OCI-LY7 (cell line): ENCODE data around the gene ATP9B. TPM values are rescaled to one million over a fixed set of nuclear protein-coding genes. Genes with fewer than 3 reads are reported as not detected.

Source experiments
- BruUV-seq: library from RNA; stranded (reverse); fragments of 400-500 nt; replicated peaks from 2 replicates; lab custom pipeline; 2021; lab: Mats Ljungman, UMichigan
- CTCF ChIA-PET: fragments of 300-600 bp; sonication (Branson Sonifier 250); formaldehyde crosslinking; loops from one replicate; lab custom pipeline; 2022; ENCODE audit warnings: antibody characterized with exemption; ENCODE audit not compliant: unreplicated experiment; lab: Charles Lee
- POLR2A ChIA-PET: fragments of 300-600 bp; sonication (Branson Sonifier 250); formaldehyde crosslinking; loops from one replicate; lab custom pipeline; 2022; ENCODE audit warnings: antibody characterized with exemption; lab: Charles Lee
- DNase-seq: peaks from one replicate; pipeline ENCODE4 v3.0.0-alpha.2; 2015; ENCODE audit warnings: low spot score
- H2AFZ ChIP-seq: fragments of 200-600 bp; sonication (generic), shearing (Covaris generic); 2 replicates; pipeline ENCODE4 v1.6.1; 2014; ENCODE audit warnings: mild to moderate bottlenecking, antibody characterized with exemption, low read length, moderate library complexity
- H3K27ac ChIP-seq: fragments of 200-600 bp; sonication (generic); 2 replicates; pipeline ENCODE4 v1.5.1; 2014; ENCODE audit warnings: mixed run types, low read depth, mild to moderate bottlenecking, moderate library complexity, low read length, inconsistent platforms; ENCODE audit not compliant: poor library complexity, severe bottlenecking
- H3K36me3 ChIP-seq: fragments of 200-600 bp; sonication (generic); 2 replicates; pipeline ENCODE4 v1.6.1; 2014; ENCODE audit warnings: mild to moderate bottlenecking, antibody characterized with exemption, low read length, moderate library complexity, mixed read lengths; ENCODE audit not compliant: insufficient read depth
- H3K4me1 ChIP-seq: fragments of 200-600 bp; sonication (generic); 2 replicates; pipeline ENCODE4 v1.5.1; 2014; ENCODE audit warnings: mild to moderate bottlenecking, low read length; ENCODE audit not compliant: insufficient read depth, poor library complexity, severe bottlenecking
- H3K4me2 ChIP-seq: fragments of 200-600 bp; sonication (generic); 2 replicates; pipeline ENCODE4 v1.6.1; 2014; ENCODE audit warnings: mild to moderate bottlenecking, low read length
- H3K4me3 ChIP-seq: fragments of 200-600 bp; sonication (generic); 2 replicates; pipeline ENCODE4 v1.5.1; 2014; ENCODE audit warnings: mild to moderate bottlenecking, low read depth, low read length; ENCODE audit not compliant: poor library complexity, severe bottlenecking
- H3K79me2 ChIP-seq: fragments of 200-600 bp; sonication (generic); 2 replicates; pipeline ENCODE4 v1.6.1; 2016; ENCODE audit warnings: low read depth, mild to moderate bottlenecking, low read length, moderate library complexity, mixed read lengths; ENCODE audit not compliant: insufficient read depth
- H3K9me2 ChIP-seq: fragments of 200-600 bp; sonication (generic); 2 replicates; pipeline ENCODE4 v1.6.1; 2016; ENCODE audit warnings: mild to moderate bottlenecking, low read length, mixed read lengths; ENCODE audit not compliant: insufficient read depth
- H3K9me3 ChIP-seq: fragments of 200-600 bp; sonication (generic); 2 replicates; pipeline ENCODE4 v1.6.1; 2014; ENCODE audit warnings: mild to moderate bottlenecking, mixed run types, low read length, mixed read lengths
- H4K20me1 ChIP-seq: fragments of 200-600 bp; sonication (generic); 2 replicates; pipeline ENCODE4 v1.6.1; 2014; ENCODE audit warnings: mild to moderate bottlenecking, antibody characterized with exemption, low read length, moderate library complexity, mixed read lengths; ENCODE audit not compliant: insufficient read depth
- CTCF ChIP-seq: fragments of 200-600 bp; sonication (generic); conservative IDR thresholded peaks from 2 replicates; pipeline ENCODE4 v1.5.1; 2014; ENCODE audit warnings: mild to moderate bottlenecking, antibody characterized with exemption, low read length, moderate library complexity, mixed read lengths
- EZH2phosphoT487 ChIP-seq: fragments of 200-600 bp; sonication (generic); IDR thresholded peaks from 2 replicates; pipeline ENCODE4 v1.6.1; 2018; ENCODE audit warnings: low read depth, borderline replicate concordance, mild to moderate bottlenecking, mixed run types, antibody characterized with exemption, low read length, moderate library complexity, mixed read lengths
- intact Hi-C: fragments of 100-400 bp; cut with micrococcal nuclease; formaldehyde crosslinking; loops from one replicate; pipeline ENCODE4 v1.10.0; 2022; ENCODE audit not compliant: unreplicated experiment
- total RNA-seq, 2 experiments: library from RNA; depleted of rRNA in 1 of 2; stranded (reverse); fragments of >200 nt in 1 of 2; shearing (Covaris generic) in 1 of 2; gene quantifications; 2 replicates each; pipeline ENCODE4 v1.2.3, GENCODE V29; 2014 to 2022

ATP9B gene
- total RNA-seq, 2 experiments from 2014 or later = 27.1 to 36.4 TPM

DNA sequence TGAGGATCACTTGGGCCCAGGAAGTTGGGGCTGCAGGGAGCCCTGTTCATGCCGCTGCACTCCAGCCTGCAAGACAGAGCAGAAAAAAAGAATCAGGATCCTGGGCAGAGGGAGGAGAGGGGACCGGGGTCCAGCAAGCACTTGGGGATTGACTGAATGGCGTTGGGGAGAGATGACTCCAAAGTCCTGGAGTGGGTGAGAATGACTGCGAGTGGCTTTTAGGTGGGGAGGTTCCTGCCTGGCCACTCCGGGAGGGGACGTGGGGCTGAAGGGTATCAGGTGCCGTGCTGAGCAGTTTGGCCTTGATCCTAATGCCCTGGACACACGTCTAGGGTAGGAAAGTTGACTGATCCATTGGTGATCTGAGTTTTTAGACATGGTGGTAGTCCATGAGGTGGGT, 323.0 kb downstream of the ATP9B start:
- H3K36me3 ChIP-seq = no peaks in the 10 kb centered on the region
- H3K4me1 ChIP-seq = peaks cover 32% of the 10 kb centered on the region
- H3K27ac ChIP-seq = no peak overlapping the region
- peaks cover 7% of the 10 kb centered on the region; the same call in 1 of the 2 replicates for H3K79me2 ChIP-seq
- no peak overlapping the region for H3K4me3 ChIP-seq
- H2AFZ ChIP-seq = no peak overlapping the region
- H3K9me2 ChIP-seq = no peaks in the 10 kb centered on the region
- H4K20me1 ChIP-seq = no peaks in the 10 kb centered on the region
- no peak overlapping the region for H3K4me2 ChIP-seq
- H3K9me3 ChIP-seq = no peaks in the 10 kb centered on the region
- intact Hi-C loops = no loop called here
- TF ChIP-seq CTCF = no peak
- no TSS peak for BruUV-seq
- POLR2A ChIA-PET = interaction anchor here (0.6 to 0.7 kb wide), 2 partner anchors 455 to 606 kb away, joined by 3 read pairs; no protein-coding TSS in a partner anchor
- DNase-seq = no peak
- CTCF ChIA-PET = no interaction called here

DNA sequence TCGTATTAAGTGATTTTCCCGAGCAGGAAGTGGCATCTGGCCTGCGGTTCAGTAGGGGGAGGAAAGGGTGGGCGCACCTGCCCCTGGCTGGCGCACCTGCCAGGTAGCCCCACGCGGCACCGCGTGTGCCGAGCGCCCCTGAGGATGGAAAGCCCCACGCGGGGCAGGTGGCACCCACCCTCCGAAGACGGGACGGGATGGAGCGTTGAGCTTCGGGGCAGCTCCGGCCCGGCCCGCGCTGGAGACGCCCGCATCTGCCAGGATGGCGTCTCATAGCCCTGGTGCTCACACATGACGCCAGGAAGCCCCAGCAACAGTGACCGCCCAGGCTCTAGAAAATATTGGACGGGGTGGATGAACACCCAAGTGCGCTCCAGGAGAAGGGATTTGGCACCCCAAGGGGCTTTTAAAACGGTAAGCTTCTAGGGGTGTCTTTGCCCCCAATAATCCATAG, 324.0 kb downstream of the ATP9B start:
- H3K9me2 ChIP-seq = no peaks in the 10 kb centered on the region
- peak overlapping the region; percentile 62 for H3K4me3 ChIP-seq
- H3K4me1 ChIP-seq = peaks cover 28% of the 10 kb centered on the region
- peaks cover 7% of the 10 kb centered on the region; the same call in 1 of the 2 replicates for H3K36me3 ChIP-seq
- CTCF ChIA-PET = interaction anchor here (0.7 kb wide), 1 partner anchor 22 kb away, joined by 4 read pairs; no protein-coding TSS in a partner anchor
- peak; percentile 36 for DNase-seq
- H3K79me2 ChIP-seq = peaks cover 17% of the 10 kb centered on the region
- peak overlapping the region; percentile 80 for H3K4me2 ChIP-seq
- no peaks in the 10 kb centered on the region for H3K9me3 ChIP-seq
- H2AFZ ChIP-seq = 0 out of 2 replicates have a peak overlapping the region, but pooled peaks have one; percentile 80
- BruUV-seq = no TSS peak
- intact Hi-C loops = no loop called here
- TF ChIP-seq EZH2phosphoT487 = no peak
- TF ChIP-seq CTCF = no peak
- POLR2A ChIA-PET = interaction anchor here (0.6 kb wide), 1 partner anchor 235 kb away, joined by 3 read pairs; no protein-coding TSS in a partner anchor
- peak overlapping the region; percentile 33 for H3K27ac ChIP-seq
- H4K20me1 ChIP-seq = no peaks in the 10 kb centered on the region
